Peyer's patch (tissue), 4 donors: Measurements from ENCODE around the gene ZNF83. TPM values are rescaled to one million over a fixed set of nuclear protein-coding genes. Genes with fewer than 3 reads are reported as not detected.
A peak's percentile ranks its signal among the peaks of the same experiment; 100 is the strongest.
"Not testable (repeated sequence)": the region's sequence is repeated elsewhere in the genome, so short reads cannot be mapped to it uniquely, and the experiment has no call there.

Experiments
- DNase-seq, 3 donors: peaks; one replicate each; pipeline ENCODE4 v3.0.0-alpha.2; 2017 to 2019
- H3K27ac ChIP-seq, 4 donors: fragments of 200-600 bp; sonication (generic); one replicate each; pipeline ENCODE4 v1.5.1; 2016 to 2019
- H3K27me3 ChIP-seq, 2 donors: fragments of 200-600 bp; sonication (generic); one replicate each; pipeline ENCODE4 v1.5.1; 2019
- H3K36me3 ChIP-seq, 3 donors: fragments of 200-600 bp; sonication (generic); one replicate each; pipeline ENCODE4 v1.5.1; 2016 to 2019
- H3K4me1 ChIP-seq, 4 donors: fragments of 200-600 bp; sonication (generic); one replicate each; pipeline ENCODE4 v1.5.1; 2016 to 2019
- H3K4me3 ChIP-seq, 4 donors: fragments of 200-600 bp; sonication (generic); 1 replicate in 3 of 4; 2 replicates in 1 of 4; pipeline ENCODE4 v1.5.1; 2016 to 2019; ENCODE audit warnings: mild to moderate bottlenecking in 1 of 4
- H3K9me3 ChIP-seq, 4 donors: fragments of 200-600 bp; sonication (generic); one replicate each; pipeline ENCODE4 v1.5.1; 2016 to 2019; ENCODE audit warnings: mild to moderate bottlenecking in 1 of 4
- POLR2A ChIP-seq, 2 donors: fragments of 450-650 bp; IDR thresholded peaks; one replicate each; pipeline ENCODE4 v1.5.1; 2017; ENCODE audit warnings: antibody characterized with exemption in 2 of 2, mild to moderate bottlenecking in 2 of 2, moderate library complexity in 2 of 2
- total RNA-seq, 4 donors: library from RNA; depleted of rRNA; stranded (reverse); fragments of >200 nt; gene quantifications; one replicate each; pipeline ENCODE4 v1.1.0, GENCODE V29; 2016
- TF ChIP-seq, protein P1 (sequence below), 6 experiments: fragments of 450-650 bp in 4 of 6; fragments of 200-600 bp in 2 of 6; sonication (generic) in 1 of 6; IDR thresholded peaks; one replicate each; pipeline ENCODE4 v1.5.1; 2017 to 2019; ENCODE audit warnings: antibody characterized with exemption in 6 of 6, mild to moderate bottlenecking in 3 of 6, moderate library complexity in 1 of 6

ZNF83 gene
- total RNA-seq, 4 donors from 2014 or later = 26.6 to 96.6 (median 38.6) TPM

DNA sequence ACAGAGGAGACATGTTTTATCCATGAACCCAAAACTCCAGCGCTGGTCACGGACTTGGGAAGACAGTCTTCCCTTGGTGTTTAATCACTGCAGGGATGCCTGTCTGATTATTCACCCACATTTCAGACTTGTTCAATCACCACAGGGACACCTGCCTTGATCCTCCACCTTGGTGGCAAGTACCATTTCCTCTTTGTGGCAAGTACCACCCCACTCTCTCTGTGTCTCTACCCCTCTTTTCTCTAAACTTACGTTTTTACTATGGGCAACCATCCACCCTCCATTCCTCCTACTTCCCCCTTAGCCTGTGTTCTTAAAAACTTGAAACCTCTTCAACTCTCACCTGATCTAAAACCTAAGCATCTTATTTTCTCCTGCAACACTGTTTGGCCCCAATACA lies 16.8 kb downstream of the ZNF83 start:
- no peak for TF ChIP-seq POLR2A (IDR thresholded peaks at IDR 0.05)
- TF ChIP-seq, protein P1, sequence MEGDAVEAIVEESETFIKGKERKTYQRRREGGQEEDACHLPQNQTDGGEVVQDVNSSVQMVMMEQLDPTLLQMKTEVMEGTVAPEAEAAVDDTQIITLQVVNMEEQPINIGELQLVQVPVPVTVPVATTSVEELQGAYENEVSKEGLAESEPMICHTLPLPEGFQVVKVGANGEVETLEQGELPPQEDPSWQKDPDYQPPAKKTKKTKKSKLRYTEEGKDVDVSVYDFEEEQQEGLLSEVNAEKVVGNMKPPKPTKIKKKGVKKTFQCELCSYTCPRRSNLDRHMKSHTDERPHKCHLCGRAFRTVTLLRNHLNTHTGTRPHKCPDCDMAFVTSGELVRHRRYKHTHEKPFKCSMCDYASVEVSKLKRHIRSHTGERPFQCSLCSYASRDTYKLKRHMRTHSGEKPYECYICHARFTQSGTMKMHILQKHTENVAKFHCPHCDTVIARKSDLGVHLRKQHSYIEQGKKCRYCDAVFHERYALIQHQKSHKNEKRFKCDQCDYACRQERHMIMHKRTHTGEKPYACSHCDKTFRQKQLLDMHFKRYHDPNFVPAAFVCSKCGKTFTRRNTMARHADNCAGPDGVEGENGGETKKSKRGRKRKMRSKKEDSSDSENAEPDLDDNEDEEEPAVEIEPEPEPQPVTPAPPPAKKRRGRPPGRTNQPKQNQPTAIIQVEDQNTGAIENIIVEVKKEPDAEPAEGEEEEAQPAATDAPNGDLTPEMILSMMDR (IDR thresholded peaks at IDR 0.05) = no peak
- H3K9me3 ChIP-seq = peaks cover 0 to 19% (median 2%) of the 10 kb centered on the region in 4 donors
- H3K27ac ChIP-seq = no peak overlapping the region
- peaks cover 0 to 91% (median under 1%) of the 10 kb centered on the region in 3 donors for H3K36me3 ChIP-seq
- H3K27me3 ChIP-seq = no peaks in the 10 kb centered on the region
- H3K4me1 ChIP-seq = no peaks in the 10 kb centered on the region
- DNase-seq = no peak
- no peak overlapping the region for H3K4me3 ChIP-seq

- no peak for DNase-seq
- Histone ChIP-seq H3K27ac (no peak overlapping the region), H3K36me3 (peaks cover 0 to 78% (median 8%) of the 10 kb centered on the region in 3 donors), H3K9me3 (peaks cover 0 to 65% (median 0%) of the 10 kb centered on the region in 4 donors), H3K4me3 (no peak overlapping the region), H3K27me3 (no peaks in the 10 kb centered on the region), H3K4me1 (no peaks in the 10 kb centered on the region)
- TF ChIP-seq, protein P1 (IDR thresholded peaks at IDR 0.05) = no peak
- TF ChIP-seq POLR2A (IDR thresholded peaks at IDR 0.05) = no peak
Observed at GRCh38 chr19:52613299-52613906, 24.8 kb downstream of the ZNF83 start.

GRCh38 chr19:52603558-52604207 lies 34.5 kb downstream of the ZNF83 start:
- peaks cover 0 to 12% (median 0%) of the 10 kb centered on the region in 4 donors for H3K4me1 ChIP-seq
- DNase-seq = no peak
- H3K9me3 ChIP-seq = peaks cover 0 to 12% (median 0%) of the 10 kb centered on the region in 4 donors
- H3K27me3 ChIP-seq = no peaks in the 10 kb centered on the region
- TF ChIP-seq, protein P1 (IDR thresholded peaks at IDR 0.05) = no peak
- no peak for TF ChIP-seq POLR2A (IDR thresholded peaks at IDR 0.05)
- no peak overlapping the region for H3K4me3 ChIP-seq
- H3K36me3 ChIP-seq = peaks cover 0 to 12% (median 0%) of the 10 kb centered on the region in 3 donors
- peak overlapping the region in 1 of 4 donors; percentile 10 for H3K27ac ChIP-seq

DNA sequence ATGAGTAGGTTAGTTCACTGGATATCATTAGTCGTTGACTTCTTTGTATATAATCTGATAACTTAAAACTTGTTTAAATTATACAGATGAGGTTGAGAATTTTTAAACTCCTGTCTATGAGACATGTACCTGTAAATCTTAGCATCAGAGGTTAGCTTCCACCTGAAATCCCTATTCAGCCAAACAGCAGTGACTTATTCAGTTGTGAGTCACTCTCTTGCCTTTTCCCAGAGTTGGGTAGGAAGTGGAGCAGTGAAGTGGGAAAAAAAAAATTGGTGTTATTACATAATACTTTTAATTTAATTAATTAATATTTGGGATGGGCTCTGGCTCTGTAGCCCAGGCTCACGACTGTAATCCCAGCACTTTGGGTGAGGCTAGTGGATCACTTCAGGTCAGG lies 35.2 kb downstream of the ZNF83 start:
- Histone ChIP-seq H3K9me3 (peaks cover 0 to 12% (median 0%) of the 10 kb centered on the region in 4 donors), H3K27me3 (no peaks in the 10 kb centered on the region), H3K4me1 (peaks cover 0 to 12% (median 0%) of the 10 kb centered on the region in 4 donors), H3K27ac (no peak overlapping the region), H3K36me3 (peaks cover 0 to 12% (median 0%) of the 10 kb centered on the region in 3 donors), H3K4me3 (no peak overlapping the region)
- TF ChIP-seq, protein P1 (IDR thresholded peaks at IDR 0.05) = no peak
- no peak for DNase-seq

DNA sequence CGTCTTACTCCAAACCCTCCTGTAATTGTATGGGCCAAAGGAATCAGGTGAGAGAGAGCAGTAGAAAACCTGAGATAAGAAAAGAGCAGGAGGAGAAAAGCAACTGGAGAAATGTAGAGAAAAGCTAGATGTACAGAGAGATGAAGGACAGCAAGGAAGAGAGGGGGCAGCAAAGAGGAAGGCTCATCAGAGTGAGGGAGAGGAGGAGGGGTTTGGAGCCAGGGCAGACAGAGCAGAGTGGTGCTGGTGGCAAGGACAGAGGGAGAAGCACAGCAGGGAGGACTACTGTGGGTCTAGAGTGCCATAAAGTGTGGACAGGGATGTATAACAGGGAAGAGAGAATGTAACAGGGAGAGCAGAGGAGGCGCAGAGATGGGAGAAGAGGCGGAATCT lies 36.2 kb downstream of the ZNF83 start:
- Histone ChIP-seq H3K4me1 (peaks cover 0 to 12% (median 0%) of the 10 kb centered on the region in 4 donors), H3K4me3 (peak overlapping the region; percentile 64 to 75 (median 68)), H3K36me3 (peaks cover 0 to 12% (median 0%) of the 10 kb centered on the region in 3 donors), H3K27ac (peak overlapping the region; percentile 79 to 86 (median 83))
- H3K9me3 ChIP-seq, H3K27me3 ChIP-seq, DNase-seq: not testable (repeated sequence)
- TF ChIP-seq, protein P1 (IDR thresholded peaks at IDR 0.05) = peak in 2 of 6 experiments; percentile 7 to 29
